ENCODE results near the gene MYCN.

The MYCN gene

DNA sequence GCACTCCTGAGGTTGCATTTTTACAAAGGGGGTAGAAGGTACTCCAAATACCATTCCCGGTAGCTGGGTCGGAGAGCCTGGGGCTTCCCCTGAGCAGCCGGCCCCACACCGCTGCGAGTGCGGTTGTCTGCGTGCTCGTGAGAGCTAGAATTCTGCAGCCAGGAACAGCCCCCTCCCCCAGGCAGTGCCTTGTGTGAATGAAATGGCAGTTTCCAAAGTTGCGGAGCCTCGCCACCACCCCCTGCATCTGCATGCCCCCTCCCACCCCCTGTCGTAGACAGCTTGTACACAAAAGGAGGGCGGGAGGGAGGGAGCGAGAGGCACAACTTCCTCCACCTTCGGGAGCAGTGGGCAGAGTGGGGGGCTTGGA is 1.1 kb downstream of the MYCN start:
- H3K4me3 ChIP-seq (ENCODE audit: low read depth, low read length): no peak overlapping the region

DNA sequence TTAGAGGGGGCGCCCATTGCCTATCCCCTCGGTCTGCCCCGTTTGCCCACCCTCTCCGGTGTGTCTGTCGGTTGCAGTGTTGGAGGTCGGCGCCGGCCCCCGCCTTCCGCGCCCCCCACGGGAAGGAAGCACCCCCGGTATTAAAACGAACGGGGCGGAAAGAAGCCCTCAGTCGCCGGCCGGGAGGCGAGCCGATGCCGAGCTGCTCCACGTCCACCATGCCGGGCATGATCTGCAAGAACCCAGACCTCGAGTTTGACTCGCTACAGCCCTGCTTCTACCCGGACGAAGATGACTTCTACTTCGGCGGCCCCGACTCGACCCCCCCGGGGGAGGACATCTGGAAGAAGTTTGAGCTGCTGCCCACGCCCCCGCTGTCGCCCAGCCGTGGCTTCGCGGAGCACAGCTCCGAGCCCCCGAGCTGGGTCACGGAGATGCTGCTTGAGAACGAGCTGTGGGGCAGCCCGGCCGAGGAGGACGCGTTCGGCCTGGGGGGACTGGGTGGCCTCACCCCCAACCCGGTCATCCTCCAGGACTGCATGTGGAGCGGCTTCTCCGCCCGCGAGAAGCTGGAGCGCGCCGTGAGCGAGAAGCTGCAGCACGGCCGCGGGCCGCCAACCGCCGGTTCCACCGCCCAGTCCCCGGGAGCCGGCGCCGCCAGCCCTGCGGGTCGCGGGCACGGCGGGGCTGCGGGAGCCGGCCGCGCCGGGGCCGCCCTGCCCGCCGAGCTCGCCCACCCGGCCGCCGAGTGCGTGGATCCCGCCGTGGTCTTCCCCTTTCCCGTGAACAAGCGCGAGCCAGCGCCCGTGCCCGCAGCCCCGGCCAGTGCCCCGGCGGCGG is 1.7 kb downstream of the MYCN start:
- H3K4me3 ChIP-seq (ENCODE audit: low read depth, low read length): no peak overlapping the region
- TF ChIP-seq, protein P1, sequence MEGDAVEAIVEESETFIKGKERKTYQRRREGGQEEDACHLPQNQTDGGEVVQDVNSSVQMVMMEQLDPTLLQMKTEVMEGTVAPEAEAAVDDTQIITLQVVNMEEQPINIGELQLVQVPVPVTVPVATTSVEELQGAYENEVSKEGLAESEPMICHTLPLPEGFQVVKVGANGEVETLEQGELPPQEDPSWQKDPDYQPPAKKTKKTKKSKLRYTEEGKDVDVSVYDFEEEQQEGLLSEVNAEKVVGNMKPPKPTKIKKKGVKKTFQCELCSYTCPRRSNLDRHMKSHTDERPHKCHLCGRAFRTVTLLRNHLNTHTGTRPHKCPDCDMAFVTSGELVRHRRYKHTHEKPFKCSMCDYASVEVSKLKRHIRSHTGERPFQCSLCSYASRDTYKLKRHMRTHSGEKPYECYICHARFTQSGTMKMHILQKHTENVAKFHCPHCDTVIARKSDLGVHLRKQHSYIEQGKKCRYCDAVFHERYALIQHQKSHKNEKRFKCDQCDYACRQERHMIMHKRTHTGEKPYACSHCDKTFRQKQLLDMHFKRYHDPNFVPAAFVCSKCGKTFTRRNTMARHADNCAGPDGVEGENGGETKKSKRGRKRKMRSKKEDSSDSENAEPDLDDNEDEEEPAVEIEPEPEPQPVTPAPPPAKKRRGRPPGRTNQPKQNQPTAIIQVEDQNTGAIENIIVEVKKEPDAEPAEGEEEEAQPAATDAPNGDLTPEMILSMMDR (IDR thresholded peaks at IDR 0.05; ENCODE audit: borderline replicate concordance, insufficient read depth, low read depth, low read length): no peak

More for the DNA sequence above, 1.1 kb downstream of the MYCN start:
- TF ChIP-seq, protein P1 (IDR thresholded peaks at IDR 0.05; ENCODE audit: borderline replicate concordance, insufficient read depth, low read depth, low read length): no peak

DNA sequence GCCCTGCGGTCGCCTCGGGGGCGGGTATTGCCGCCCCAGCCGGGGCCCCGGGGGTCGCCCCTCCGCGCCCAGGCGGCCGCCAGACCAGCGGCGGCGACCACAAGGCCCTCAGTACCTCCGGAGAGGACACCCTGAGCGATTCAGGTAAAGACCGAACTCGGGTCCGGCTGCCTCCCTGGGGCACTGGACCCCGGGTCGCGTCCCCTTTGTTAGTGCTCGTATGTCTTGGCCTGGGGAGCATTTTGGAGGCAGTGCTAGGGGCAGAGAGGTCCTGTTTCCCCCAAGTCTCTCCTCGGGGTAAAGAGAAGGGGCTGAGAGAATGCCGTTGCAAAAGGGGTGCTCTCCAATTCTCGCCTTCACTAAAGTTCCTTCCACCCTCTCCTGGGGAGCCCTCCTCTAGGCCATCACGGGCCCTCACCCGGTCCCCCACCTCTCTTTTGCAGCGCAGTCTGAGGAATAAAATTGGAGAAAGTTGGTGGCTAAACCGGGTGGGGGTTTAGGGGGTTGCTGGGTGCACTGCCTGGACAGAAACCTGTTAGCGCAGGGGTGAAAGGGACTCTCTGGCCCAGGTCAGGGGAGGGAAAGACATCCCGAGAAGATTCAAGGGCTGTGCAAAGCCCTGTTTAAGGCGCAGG is 2.5 kb downstream of the MYCN start:
- H3K4me3 ChIP-seq (ENCODE audit: low read depth, low read length): no peak overlapping the region

DNA sequence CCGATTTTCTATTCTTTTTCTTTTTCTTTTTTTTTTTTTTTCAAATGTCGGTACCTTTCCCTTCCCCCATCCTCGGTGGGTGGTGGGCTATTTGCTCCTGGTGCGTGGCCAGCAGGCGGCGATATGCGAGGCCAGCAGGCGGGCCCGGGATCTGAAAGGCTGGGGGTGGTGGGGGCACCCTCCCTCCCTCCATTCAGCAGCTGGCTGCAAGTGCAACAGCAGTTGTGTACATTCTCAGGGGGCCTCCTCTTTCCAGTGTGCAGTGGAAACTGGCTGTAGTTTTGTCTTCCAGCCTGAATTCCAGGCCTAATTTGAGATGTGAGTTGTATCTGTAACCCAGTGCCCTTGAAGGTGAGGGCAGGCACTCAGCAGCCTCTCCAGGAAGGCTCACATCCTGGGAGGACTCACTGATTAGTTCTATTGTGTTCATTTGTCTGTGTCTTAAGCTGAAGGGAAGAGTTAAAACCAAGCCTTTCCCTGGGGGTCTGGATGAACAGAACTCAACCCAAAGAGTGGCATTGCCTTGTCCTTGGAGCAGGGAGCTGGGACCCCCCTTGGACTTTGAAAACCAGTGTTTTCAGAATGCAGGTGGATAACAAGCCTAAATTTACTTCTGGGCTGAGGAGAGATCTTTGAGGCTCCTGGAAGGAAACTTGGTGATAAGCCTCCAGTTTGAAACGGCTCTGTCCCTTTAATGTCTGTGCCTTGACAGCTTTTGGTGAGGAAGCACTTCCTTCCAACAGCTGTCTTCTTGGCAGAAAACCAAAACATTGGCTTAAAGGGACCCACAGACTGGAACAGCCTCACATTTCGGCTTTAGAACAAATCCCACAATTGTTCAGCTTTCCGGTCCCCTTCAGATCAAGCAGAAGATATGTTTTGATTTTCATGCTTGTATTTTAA is 3.3 kb downstream of the MYCN start:
- no peak overlapping the region for H3K4me3 ChIP-seq (ENCODE audit: low read depth, low read length)
- TF ChIP-seq, protein P1 (IDR thresholded peaks at IDR 0.05; ENCODE audit: borderline replicate concordance, insufficient read depth, low read depth, low read length): peak; percentile 20; the same call in 1 of the 2 replicates

More for the DNA sequence above, 2.5 kb downstream of the MYCN start:
- TF ChIP-seq, protein P1 (IDR thresholded peaks at IDR 0.05; ENCODE audit: borderline replicate concordance, insufficient read depth, low read depth, low read length): no peak

DNA sequence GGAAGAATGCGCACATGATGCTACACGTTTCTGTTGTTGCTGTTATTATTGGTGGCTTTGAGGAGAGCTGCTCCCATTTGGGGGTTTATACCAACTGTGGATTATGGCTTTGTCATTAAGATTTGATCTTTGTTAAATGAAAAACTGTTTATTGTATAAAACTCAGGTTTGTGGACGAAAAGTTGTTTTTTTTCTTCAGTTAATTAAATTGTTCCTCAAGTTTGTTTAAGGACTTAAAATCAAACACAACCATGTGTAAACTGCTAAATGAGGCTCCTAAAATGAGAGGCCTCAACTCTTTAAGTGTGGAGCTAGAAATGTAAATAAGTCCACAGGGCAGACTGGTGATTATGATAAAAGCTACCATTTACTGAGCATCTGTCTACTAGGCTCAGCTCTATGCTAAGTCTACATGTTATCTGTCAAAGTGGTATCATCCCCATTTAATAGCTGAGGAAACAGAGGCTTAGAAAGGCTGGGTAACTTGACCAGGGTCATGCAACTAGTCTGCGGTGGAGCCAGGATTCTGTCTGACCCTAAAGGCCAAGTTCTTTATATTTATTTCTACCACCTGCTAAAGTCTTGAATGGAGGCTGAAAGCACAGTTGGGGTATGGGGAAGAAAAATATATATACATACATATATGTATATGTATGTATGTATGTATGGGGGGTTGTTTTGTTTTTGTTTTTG is 4.1 kb downstream of the MYCN start:
- TF ChIP-seq, protein P1 (IDR thresholded peaks at IDR 0.05; ENCODE audit: borderline replicate concordance, insufficient read depth, low read depth, low read length): no peak
- H3K4me3 ChIP-seq (ENCODE audit: low read depth, low read length): no peak overlapping the region

DNA sequence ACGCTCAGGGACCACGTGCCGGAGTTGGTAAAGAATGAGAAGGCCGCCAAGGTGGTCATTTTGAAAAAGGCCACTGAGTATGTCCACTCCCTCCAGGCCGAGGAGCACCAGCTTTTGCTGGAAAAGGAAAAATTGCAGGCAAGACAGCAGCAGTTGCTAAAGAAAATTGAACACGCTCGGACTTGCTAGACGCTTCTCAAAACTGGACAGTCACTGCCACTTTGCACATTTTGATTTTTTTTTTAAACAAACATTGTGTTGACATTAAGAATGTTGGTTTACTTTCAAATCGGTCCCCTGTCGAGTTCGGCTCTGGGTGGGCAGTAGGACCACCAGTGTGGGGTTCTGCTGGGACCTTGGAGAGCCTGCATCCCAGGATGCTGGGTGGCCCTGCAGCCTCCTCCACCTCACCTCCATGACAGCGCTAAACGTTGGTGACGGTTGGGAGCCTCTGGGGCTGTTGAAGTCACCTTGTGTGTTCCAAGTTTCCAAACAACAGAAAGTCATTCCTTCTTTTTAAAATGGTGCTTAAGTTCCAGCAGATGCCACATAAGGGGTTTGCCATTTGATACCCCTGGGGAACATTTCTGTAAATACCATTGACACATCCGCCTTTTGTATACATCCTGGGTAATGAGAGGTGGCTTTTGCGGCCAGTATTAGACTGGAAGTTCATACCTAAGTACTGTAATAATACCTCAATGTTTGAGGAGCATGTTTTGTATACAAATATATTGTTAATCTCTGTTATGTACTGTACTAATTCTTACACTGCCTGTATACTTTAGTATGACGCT is 5.8 kb downstream of the MYCN start:
- H3K4me3 ChIP-seq (ENCODE audit: low read depth, low read length): no peak overlapping the region
- TF ChIP-seq, protein P1 (IDR thresholded peaks at IDR 0.05; ENCODE audit: borderline replicate concordance, insufficient read depth, low read depth, low read length): no peak
